Esophagus squamous epithelium (tissue), 5 donors: ENCODE results near the gene APH1B. TPM values are rescaled to one million over a fixed set of nuclear protein-coding genes. Genes with fewer than 3 reads are reported as not detected.
"Not testable (repeated sequence)": the region's sequence is repeated elsewhere in the genome, so short reads cannot be mapped to it uniquely, and the experiment has no call there.

ENCODE experiments used
- DNase-seq: peaks from one replicate; lab custom pipeline; 2025; lab: John Stamatoyannopoulos, UW
- H3K27ac ChIP-seq, 4 donors: fragments of 200-600 bp; sonication (generic); one replicate each; pipeline ENCODE4 v1.5.1; 2016 to 2019; ENCODE audit warnings: mild to moderate bottlenecking in 1 of 4
- H3K27me3 ChIP-seq, 4 donors: fragments of 200-600 bp; sonication (generic); 1 replicate in 3 of 4; 2 replicates in 1 of 4; pipeline versions ENCODE4 v1.5.1 to v1.6.0; 2017 to 2021; ENCODE audit warnings: antibody characterized with exemption in 1 of 4
- H3K36me3 ChIP-seq, 3 donors: fragments of 200-600 bp; sonication (generic); one replicate each; pipeline ENCODE4 v1.5.1; 2016 to 2019
- H3K4me1 ChIP-seq, 3 donors: fragments of 200-600 bp; sonication (generic); one replicate each; pipeline ENCODE4 v1.5.1; 2017 to 2019
- H3K4me3 ChIP-seq, 4 donors: fragments of 200-600 bp; sonication (generic); 1 replicate in 3 of 4; 2 replicates in 1 of 4; pipeline ENCODE4 v1.5.1; 2016 to 2019; ENCODE audit warnings: mild to moderate bottlenecking in 2 of 4, moderate library complexity in 1 of 4
- H3K9me3 ChIP-seq, 3 donors: fragments of 200-600 bp; sonication (generic); one replicate each; pipeline ENCODE4 v1.5.1; 2016 to 2019
- CTCF ChIP-seq, 6 experiments: fragments of 450-650 bp in 4 of 6; fragments of 200-600 bp in 2 of 6; sonication (generic) in 2 of 6; IDR thresholded peaks; one replicate each; pipeline ENCODE4 v1.5.1; 2016 to 2019; ENCODE audit warnings: antibody characterized with exemption in 6 of 6, mild to moderate bottlenecking in 4 of 6, moderate library complexity in 4 of 6
- POLR2A ChIP-seq, 4 donors: fragments of 450-650 bp; IDR thresholded peaks; one replicate each; pipeline ENCODE4 v1.6.1; 2017; ENCODE audit warnings: antibody characterized with exemption in 4 of 4, mild to moderate bottlenecking in 4 of 4, moderate library complexity in 3 of 4
- WGBS, 2 donors: methylation state at CpG; one replicate each; pipeline ENCODE4 v1.1.5; 2018; 5-methylcytosine and 5-hydroxymethylcytosine counted together
- intact Hi-C: fragments of 100-400 bp; cut with DNase I; formaldehyde crosslinking; loops from one replicate; pipeline ENCODE4 v1.15.0; 2022
- total RNA-seq, 4 donors: library from RNA; depleted of rRNA; stranded (reverse); fragments of >200 nt; gene quantifications; one replicate each; pipeline ENCODE4 v1.1.0, GENCODE V29; 2016
- donor health status: DM: yes; HTN: yes; CAD: no.

The APH1B gene
- total RNA-seq, 4 donors from 2014 or later: 0.53 to 7.8 (median 3.3) TPM

GRCh38 chr15:63232943-63233342, 44.5 kb upstream of the APH1B start:
- H3K4me1 ChIP-seq: peaks cover 14 to 55% (median 30%) of the 10 kb centered on the region in 3 donors

GRCh38 chr15:63233667-63234423, 43.6 kb upstream of the APH1B start:
- Histone ChIP-seq H3K27ac (peak overlapping the region; percentile 2 to 84 (median 64)), H3K4me1 (peaks cover 16 to 64% (median 34%) of the 10 kb centered on the region in 3 donors), H3K9me3 (no peaks in the 10 kb centered on the region), H3K36me3 (no peaks in the 10 kb centered on the region), H3K27me3 (no peaks in the 10 kb centered on the region), H3K4me3 (peak overlapping the region in 1 of 4 donors; percentile 9)
- intact Hi-C loops: no loop called here
- TF ChIP-seq POLR2A (IDR thresholded peaks at IDR 0.05) (no peak), CTCF (IDR thresholded peaks at IDR 0.05) (no peak)
- no peak for DNase-seq
- 35 to 55% methylated on average over 5 of the region's 5 CpGs for WGBS, 2 donors

More at GRCh38 chr15:63232943-63233342, 44.5 kb upstream of the APH1B start:
- H3K36me3 ChIP-seq: no peaks in the 10 kb centered on the region
- no peak overlapping the region for H3K4me3 ChIP-seq
- no peaks in the 10 kb centered on the region for H3K27me3 ChIP-seq
- no peak for DNase-seq
- no peak overlapping the region for H3K27ac ChIP-seq
- TF ChIP-seq CTCF (IDR thresholded peaks at IDR 0.05) (no peak), POLR2A (IDR thresholded peaks at IDR 0.05) (no peak)
- intact Hi-C loops: no loop called here
- H3K9me3 ChIP-seq: no peaks in the 10 kb centered on the region
- 92 to 93% methylated on average over 5 of the region's 5 CpGs for WGBS, 2 donors

GRCh38 chr15:63234451-63234870, 42.9 kb upstream of the APH1B start:
- H3K27me3 ChIP-seq: no peaks in the 10 kb centered on the region
- TF ChIP-seq POLR2A (IDR thresholded peaks at IDR 0.05) (no peak), CTCF (IDR thresholded peaks at IDR 0.05) (no peak)
- peak overlapping the region in 1 of 4 donors; percentile 22 for H3K4me3 ChIP-seq
- WGBS, 2 donors: 17 to 22% methylated on average over 2 to 3 of the region's 5 CpGs
- peaks cover 19 to 70% (median 40%) of the 10 kb centered on the region in 3 donors for H3K4me1 ChIP-seq
- no peak for DNase-seq
- H3K36me3 ChIP-seq: no peaks in the 10 kb centered on the region
- no peaks in the 10 kb centered on the region for H3K9me3 ChIP-seq
- H3K27ac ChIP-seq: peak overlapping the region; percentile 2 to 84 (median 64)
- intact Hi-C loops: no loop called here

- H3K4me3 ChIP-seq: no peak overlapping the region
- no peak overlapping the region for H3K27ac ChIP-seq
- TF ChIP-seq POLR2A (IDR thresholded peaks at IDR 0.05): no peak
- no peak for TF ChIP-seq CTCF (IDR thresholded peaks at IDR 0.05)
- no peaks in the 10 kb centered on the region for H3K9me3 ChIP-seq
- H3K36me3 ChIP-seq: no peaks in the 10 kb centered on the region
- H3K27me3 ChIP-seq: no peaks in the 10 kb centered on the region
- no peak for DNase-seq
- H3K4me1 ChIP-seq: peaks cover 19 to 87% (median 50%) of the 10 kb centered on the region in 3 donors
- intact Hi-C loops: no loop called here
Observed at GRCh38 chr15:63236272-63236671, 41.1 kb upstream of the APH1B start.

- H3K9me3 ChIP-seq, intact Hi-C loops, H3K4me3 ChIP-seq, DNase-seq, H3K36me3 ChIP-seq, H3K27ac ChIP-seq, H3K27me3 ChIP-seq: not testable (repeated sequence)
- WGBS, 2 donors: 65 to 80% methylated on average over 1 of the region's 1 CpG
- peaks cover 19 to 82% (median 50%) of the 10 kb centered on the region in 3 donors for H3K4me1 ChIP-seq
Observed at GRCh38 chr15:63237086-63237485, 40.3 kb upstream of the APH1B start.
